ENCODE measurements around the gene DENND11. TPM values are rescaled to one million over a fixed set of nuclear protein-coding genes. Genes with fewer than 3 reads are reported as not detected.
"Not testable (repeated sequence)": the region's sequence is repeated elsewhere in the genome, so short reads cannot be mapped to it uniquely, and the experiment has no call there.

Gene DENND11
- total RNA-seq, 1 experiment from 2014 or later = 17.9 TPM

DNA sequence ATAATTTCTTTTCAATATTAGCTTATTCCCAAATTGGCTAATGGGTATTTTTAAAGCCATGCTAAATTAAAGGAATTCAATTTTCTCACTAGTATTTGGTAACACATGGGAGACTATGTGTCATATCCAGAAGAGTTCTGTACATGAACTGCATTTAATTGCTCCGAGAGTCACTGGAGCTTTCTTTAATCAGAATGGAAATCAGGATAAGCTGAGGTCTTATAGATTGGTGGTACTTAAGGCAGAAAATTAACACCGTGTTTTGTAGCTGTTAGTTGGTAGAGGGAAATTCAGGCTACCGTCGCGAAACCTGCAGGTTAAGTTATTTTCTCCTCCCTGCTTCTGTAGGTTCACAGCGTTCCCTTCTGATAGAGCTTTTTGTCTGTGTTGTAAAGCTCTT lies 6.4 kb upstream of the DENND11 start, which contains the start of gene WEE2:
Gene WEE2, plus strand, starts transcription at position 3 of the 400 bp plus-strand sequence. CDS start 406 bp downstream, outside the sequence.
- no peak for DNase-seq (ENCODE audit: low read depth)

DNA sequence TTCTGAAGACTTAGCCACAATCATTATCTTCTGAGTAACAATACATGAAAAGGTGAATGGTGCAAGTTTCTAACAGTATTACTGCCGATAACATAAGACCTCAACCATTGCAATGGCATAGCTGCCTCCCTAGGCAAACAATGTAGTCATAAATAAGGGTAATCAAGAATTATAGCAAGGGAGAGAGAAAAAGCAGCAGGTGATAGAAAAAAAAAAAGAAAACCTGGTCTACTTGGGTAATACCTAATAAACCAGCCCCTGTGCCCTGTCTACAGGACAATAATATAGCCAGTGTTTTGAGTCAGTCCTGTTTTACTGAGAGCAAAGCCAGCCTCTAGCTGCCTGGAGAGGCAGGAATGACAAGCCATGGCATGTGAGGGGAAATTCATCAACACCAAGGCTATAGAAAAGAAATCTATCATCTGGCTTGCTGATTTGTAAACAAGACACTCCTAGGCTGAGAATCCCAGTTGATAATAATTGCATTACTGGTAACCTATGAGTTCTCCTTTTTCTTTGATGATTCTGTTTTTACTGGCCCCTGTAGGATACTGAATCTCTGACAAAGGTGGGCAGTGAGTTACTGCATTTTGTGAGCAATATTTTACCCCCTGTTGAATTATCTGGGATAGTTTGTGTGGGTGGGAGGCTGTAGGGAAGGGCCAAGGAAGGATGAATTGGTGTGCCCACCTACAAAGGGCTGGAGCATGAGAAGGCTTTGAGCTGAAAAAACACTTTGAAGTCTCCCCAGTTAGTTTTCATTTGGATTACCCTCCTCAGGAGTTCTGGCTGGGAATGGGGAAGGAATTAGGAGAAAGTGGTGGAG lies 4.5 kb upstream of the DENND11 start:
- DNase-seq (ENCODE audit: low read depth) = no peak

DNA sequence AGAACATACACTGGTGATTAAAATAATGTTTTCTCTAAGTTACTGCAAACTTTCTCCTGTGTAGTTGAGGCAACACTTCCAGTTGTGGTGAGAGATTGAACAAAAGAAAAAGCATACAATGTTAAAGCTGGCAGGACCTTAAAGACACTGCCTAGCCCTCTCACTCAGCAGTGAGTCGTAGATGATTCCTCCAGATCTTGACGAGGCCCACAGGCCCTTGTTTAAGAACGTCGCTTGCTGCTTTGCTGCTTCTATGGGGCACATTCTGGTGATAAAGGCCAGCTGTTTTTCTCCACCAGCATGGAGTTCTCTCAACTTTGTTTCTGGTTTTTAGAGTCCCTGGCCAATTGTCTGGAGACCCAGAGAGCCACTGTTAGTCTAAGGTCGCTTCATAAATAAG lies 2.8 kb upstream of the DENND11 start:
- peak; percentile 35 for DNase-seq (ENCODE audit: low read depth)

DNA sequence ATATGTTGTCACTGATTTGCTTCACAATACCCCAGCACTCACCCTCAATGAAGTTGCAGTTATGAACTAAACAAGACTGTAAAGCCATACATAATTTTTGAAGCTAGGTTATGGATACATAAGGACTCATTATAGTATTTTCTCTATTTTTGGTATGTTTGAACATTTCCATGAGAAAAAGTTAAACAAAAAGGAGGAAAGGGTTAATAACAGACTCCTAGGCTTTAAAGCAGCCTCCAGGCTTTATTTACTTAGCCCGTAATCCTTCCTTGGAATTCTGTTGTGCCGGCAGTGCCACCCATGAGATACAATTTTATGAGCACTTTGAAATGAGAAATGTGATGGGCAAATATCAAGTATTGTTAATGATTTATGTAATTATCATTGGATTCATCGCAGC lies 2.1 kb upstream of the DENND11 start:
- no peak for DNase-seq (ENCODE audit: low read depth)

DNA sequence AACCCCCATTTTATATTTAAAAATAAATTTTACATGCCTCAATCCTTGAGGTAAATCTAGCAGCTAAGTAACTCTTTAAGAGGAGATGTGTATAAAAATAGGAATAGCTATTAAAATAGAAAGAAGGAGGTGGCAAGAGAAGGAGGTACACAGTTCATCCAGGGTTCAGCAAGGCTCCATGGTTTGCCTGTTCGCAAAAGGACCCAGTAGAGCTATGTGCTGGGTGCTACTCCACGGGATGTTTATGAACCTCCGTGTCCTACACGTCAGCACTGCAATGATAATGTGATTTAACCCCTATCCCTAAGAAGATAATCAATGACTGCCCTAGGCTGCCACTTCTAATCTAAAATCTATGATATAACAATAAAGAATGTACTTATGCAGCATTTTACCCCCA lies 926 bp upstream of the DENND11 start:
- DNase-seq (ENCODE audit: low read depth) = no peak

DNA sequence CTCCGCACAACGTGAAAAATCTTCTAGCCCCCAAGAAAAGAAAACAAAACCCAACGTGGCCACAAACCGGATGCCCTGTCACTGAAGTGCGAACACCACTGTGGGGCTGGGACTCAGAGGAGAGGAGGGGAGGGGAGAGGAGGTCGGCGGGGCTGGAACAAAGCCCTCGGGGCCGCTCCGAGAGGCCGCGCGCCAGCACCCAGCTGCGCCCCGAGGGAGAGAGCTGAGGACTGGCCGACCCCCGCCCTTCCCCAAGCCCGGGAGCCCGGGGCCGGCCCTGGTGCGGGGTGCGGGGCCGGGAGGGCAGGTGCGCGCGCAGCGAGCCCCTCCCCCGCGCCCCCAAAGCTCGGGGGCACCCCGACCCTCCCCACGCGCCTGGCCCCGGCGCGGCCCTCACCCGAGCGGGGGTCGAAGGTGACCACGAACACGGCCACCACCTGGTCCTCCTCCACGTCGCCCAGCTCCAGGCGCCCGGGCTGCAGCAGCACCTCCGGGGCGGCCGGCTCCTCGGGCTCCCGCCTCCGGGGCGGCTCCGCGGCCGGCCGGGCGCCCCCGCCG lies 398 bp downstream of the DENND11 start:
- peak; percentile 78 for DNase-seq (ENCODE audit: low read depth)

DNA sequence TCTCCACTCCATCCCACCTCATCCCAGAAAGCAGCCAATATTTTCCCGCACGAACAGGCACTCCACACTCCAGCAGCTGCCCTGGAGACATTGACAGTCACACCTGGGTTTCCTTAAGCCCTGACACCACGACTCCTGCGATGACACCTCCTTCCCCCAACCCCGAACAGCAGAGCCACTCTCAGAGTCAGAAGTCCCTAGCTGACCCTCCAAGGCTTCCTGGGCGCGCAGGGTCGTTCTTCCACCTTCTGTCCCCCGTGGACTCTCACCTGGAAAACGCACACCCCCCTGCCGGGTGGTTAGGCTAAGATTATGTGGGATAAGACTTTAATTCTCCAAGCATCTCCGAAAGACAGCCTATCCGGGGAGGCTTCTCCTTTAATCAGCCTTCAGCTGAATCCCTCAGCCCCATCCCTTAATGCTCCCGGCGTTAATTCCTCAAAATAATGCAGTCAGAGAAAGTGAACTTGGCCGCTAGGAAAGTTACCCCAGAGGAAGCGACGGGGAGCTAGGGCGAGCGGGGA lies 1.1 kb downstream of the DENND11 start:
- DNase-seq (ENCODE audit: low read depth) = peak; percentile 28

DNA sequence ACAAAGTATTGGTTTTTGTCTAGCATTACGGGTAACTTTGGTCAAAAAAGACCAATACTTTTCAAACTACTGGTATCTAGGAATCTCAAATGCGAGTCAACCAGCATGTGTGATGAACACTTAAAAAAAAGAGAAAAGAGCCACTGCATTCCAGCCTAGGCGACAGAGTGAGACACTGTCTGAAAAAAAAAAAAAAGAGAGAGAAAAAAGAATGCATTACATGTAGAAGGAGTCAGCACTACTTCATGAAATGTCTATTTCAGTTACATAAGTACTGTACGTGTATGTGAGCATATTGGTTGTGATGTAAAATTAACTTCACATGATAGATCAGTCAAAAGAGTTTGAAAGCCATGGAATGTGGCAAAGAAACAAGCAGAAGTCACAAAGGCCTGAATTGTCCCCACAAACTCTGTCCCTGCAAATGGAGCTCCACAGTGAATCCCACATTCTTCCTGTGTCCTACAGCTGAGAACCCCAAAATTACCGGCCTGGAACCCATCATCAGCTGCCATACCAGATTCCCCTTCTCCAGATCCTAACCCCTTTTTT lies 1.6 kb downstream of the DENND11 start:
- no peak for DNase-seq (ENCODE audit: low read depth)

DNA sequence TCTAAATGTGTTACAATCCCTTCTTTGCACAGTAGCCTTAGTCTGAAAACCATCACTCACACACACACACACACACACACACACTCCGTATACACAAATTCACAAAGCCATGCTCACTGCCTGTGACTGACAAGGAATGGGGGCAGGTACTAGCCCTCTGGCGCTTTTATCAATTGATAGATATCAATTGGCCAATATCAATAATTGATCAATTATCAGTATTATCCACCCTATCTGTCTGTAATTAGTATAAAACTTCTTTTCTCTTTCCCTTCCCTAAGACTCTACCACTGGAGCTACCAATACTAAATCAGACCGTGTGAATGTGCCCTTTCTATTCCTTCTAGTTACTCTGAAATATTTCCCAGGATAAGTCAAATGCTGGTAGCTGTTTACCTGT lies 2.1 kb downstream of the DENND11 start:
- DNase-seq (ENCODE audit: low read depth) = no peak

DNA sequence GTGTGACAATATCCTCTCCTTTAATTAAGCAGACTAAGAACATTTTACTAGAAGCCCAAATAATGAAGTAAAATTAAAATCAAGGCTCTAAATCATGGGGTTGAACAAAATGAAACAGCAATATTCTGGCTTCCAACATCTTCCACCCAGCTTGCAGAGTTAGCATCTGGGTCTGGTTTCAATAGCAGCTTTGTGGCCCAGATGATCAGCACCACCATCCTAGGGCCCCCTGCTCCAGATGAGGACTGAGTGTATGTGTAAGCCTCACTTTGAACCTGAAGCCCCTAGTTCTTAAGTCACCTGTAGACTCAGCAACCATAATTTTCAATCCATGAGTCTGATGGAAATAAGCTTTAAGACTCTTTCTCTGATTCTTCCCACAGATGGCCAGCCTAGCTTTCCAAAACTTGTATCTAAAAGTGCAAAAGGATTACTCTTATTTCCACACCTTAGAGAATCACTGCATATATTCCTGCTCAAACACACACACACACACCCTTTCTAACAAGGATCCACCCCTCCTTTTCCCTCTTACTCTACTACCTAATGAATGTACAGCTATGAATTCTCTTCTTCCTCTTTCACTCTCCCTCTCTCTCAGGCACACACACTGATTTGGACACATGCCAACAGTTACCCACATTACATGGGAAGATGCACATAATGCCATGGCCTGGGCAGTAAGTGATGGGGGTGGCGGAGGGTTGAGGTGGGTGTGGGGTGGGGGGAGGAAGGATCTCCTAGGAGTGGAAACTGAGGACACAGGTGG lies 3.5 kb downstream of the DENND11 start:
- DNase-seq (ENCODE audit: low read depth) = peak; percentile 50

DNA sequence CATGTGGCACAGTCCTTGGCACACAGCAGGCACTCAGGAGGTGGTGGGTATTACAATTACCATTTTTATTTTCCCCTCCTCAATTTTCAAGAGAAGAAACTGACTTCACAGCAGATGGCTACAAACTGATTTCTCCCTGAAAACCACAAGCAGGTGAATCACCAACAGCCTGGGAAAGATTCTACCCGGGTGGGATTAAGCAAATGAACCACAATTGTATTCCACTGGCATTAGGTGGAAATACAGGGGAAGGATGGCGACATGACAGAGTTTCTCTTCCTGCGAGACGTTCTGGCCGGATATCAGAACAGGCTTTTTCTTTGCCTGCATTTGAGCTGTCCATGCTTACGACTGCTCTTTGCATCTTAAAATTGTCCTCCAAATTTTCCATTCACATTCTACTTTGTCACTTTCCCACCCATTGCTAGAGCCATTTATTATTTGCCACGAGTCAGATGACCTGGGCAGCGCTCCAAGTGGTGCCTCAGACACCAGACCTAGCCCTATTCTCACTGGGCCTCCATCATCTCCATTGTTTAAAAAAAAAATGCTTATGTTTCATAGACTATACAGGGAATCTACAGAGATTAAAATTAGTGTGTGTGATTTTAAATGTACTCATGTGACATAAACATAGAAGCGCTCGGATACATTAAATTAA lies 4.6 kb downstream of the DENND11 start:
- peak; percentile 92 for DNase-seq (ENCODE audit: low read depth)

DNA sequence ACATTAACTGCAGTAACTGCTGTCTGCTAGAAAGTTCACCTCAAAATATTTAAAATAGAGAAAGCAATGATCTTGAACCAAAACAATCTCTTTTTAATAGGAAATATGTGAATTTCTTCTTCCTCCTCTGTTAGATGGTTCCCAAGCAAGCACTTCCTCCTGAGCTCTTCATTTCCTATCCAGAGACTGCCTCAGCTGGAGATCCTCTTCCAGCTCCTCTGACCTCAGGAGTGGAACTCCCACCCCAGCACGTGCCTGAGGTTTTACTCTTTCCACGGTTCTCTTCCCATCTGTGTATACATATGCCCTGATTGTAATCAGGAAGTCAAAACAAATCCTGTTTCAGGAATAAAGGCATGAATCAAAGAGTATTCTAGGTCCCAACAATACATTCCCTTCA lies 5.6 kb downstream of the DENND11 start:
- DNase-seq (ENCODE audit: low read depth) = peak; percentile 25

DNA sequence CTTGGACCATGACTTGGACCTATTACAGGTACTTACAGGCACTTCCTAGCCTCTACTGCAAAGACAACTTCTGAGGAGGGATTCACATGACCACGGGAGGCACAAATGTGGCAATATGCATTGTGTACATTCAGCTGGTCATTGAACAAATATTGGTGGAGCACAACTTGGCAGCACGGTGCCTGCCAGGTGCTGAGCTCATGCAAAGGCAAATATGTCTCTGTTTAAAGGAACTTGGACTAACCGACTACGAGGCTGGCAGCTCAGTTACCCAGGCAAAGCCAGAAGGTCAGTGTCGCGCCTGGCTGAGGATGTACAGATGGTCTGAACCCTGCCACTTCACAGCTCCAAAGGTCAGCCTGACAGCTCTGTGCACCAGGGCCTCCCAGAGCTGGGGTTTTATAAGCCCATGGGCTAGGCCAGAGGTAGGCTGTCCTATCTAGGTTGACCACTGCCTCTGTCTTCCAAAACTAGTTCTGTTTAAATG lies 6.1 kb downstream of the DENND11 start:
- no peak for DNase-seq (ENCODE audit: low read depth)

DNA sequence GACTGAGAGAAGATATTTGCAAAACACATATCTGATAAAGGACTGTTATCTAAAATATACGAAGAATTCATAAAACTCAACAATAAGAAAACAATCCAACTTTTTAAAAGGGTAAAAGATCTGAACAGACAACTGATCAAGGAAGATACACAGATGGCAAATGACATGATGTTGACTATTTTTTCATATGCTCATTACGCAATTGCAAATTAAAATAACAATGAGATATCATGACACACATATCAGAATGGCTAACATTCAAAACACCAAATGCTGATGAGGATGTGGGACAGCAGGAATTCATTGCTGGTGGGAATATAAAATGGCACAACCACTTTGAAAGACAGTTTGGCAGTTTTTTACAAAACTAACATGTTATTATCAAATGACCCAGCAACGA lies 8.9 kb downstream of the DENND11 start:
- DNase-seq (ENCODE audit: low read depth) = no peak

DNA sequence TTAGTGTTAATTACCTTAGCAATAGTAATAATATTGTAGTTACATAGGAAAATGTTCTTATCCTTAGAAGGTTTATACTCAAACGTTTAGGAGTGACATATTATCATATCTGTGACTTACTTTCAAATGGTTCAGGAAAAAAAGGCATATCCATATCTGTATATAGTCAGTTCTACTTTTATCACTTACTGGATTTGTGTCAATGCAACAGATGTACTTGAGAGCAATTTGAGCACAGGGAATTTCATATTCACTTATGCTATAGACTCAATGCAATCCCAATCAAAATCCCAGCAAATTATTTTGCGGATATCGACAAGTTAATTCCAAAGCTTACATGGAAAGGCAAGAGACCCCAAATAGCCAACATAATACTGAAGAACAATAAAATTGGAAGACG lies 10.0 kb downstream of the DENND11 start:
- DNase-seq (ENCODE audit: low read depth) = no peak

DNA sequence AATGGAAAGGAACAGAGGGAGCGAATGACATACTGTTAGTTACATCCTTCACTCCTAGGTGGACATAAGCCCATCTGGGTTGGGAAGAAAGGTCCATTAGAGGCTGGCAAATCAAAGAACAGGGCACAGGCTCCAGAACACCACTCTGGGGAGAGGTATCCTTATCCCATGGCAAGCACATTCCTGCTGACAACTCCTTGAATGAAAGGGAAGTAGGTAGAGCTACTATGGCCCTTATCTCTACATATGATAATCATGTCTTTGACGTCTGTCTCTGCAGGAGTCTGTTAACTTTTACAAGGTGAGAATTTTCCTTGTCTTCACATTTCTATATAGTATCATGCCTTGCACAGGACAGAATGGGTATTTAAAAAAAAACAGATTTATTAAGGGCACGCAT lies 10.4 kb downstream of the DENND11 start:
- no peak for DNase-seq (ENCODE audit: low read depth)

DNA sequence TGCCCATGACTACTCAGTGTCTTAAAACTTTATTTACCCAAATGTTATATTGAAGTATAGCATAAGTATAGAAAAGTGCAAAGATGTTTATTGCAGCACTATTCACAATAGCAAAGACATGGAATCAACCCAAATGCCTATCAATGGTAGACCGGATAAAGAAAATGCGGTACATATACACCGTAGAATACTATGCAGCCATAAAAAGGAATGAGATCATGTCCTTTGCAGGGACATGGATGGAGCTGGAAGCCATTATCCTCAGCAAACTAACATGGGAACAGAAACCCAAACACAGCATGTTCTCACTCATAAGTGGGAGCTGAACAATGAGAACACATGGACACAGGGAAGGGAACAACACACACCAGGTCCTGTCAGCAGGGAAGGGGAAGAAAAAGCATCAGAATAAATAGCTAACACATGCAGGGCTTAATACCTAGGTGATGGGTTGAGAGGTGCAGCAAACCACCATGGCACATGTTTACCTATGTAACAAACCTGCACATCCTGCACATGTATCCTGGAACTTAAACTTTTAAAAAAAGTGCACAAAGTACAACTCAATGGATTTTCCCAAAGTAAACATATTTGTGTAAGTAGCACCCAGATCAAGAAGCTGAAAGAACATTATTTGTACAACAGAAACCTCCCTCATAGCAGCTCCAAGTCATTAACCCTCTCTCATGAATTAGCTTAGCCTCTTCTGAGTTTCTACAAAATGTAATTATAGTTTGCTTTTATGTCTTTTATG lies 12.7 kb downstream of the DENND11 start:
- DNase-seq (ENCODE audit: low read depth) = not testable (repeated sequence)

DNA sequence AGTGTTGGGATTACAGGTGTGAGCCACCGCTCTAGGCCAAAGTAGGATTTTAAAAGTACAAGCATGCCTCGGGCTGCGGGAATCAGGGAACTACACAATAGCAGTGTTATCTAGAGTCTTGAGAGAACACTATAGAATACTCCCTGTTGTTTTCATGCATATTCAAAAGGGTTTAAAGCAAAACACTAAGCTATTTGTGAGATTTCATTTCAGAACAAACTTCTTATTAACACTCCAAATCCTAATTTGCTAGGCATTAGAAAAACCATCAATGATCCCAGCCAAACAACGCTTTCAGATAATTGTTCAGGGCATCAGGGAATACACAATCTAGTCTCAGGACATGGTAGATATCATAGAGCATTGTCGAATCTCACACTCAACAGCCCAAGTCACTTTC lies 13.9 kb downstream of the DENND11 start:
- DNase-seq (ENCODE audit: low read depth) = no peak

DNA sequence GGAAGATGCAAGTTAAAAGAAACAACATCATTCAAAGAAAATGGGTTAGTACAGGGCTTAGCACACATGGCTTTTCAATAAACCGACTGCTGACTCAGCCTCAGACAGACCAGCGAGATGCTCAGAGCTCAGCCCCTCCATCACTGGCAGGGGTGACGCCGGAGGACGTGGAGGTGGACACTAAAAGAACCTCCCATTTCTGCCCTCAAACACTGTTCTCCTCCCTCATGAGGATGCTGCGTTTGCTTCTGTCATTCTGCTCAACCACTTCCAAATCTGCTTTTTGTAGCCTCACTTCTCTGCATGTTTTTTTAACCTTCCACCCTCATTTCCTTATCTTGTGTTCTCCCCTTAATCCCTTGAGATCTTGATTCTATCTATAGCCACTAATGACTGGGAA lies 15.3 kb downstream of the DENND11 start:
- DNase-seq (ENCODE audit: low read depth) = no peak

DNA sequence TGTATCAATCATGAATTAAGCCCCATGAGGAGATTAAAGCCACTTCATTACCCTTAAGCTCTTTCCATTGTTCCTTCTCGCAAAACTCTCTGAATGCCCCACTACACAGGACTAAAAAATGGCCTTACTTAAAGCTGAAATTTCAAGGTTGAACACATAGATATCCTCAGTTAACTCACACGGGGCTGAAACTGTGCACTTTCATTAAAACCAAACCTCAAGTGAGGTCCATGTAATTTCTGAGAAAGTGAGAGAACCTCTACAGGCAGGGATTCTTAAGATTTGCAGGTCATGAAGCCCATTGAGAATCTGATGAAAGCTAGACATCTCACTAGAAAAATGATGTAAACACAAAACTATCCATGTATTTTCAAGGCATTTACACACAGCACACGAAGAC lies 15.9 kb downstream of the DENND11 start:
- no peak for DNase-seq (ENCODE audit: low read depth)

Measured in Daoy (cell line).